MM.1S (cell line): ENCODE results near the gene NRXN3.

ENCODE experiments used
- DNase-seq: peaks from one replicate; pipeline ENCODE4 v3.0.0-alpha.2; 2015
- H2AFZ ChIP-seq: fragments of 300-600 bp; sonication (generic); 2 replicates; pipeline ENCODE4 v1.6.0; 2016; ENCODE audit warnings: antibody characterized with exemption, low read length
- H3F3A ChIP-seq: fragments of 300-600 bp; sonication (generic); 2 replicates; pipeline ENCODE4 v1.6.1; 2016; ENCODE audit warnings: mild to moderate bottlenecking, antibody characterized with exemption, low read length, moderate library complexity, mixed read lengths; ENCODE audit not compliant: insufficient read depth
- H3K27ac ChIP-seq: fragments of 300-600 bp; sonication (generic); 2 replicates; pipeline ENCODE4 v1.5.1; 2016; ENCODE audit warnings: mild to moderate bottlenecking, low read length
- H3K27me3 ChIP-seq: fragments of 300-600 bp; sonication (generic); replicated peaks from 2 replicates; pipeline ENCODE4 v1.6.0; 2016; ENCODE audit warnings: low read length; ENCODE audit not compliant: insufficient read depth
- H3K36me3 ChIP-seq: fragments of 300-600 bp; sonication (generic); replicated peaks from 2 replicates; pipeline ENCODE4 v1.6.1; 2016; ENCODE audit warnings: mild to moderate bottlenecking, low read length, mixed read lengths; ENCODE audit not compliant: insufficient read depth
- H3K4me1 ChIP-seq: fragments of 300-600 bp; sonication (generic); 2 replicates; pipeline ENCODE4 v1.6.1; 2016; ENCODE audit warnings: low read length, mixed read lengths
- H3K4me2 ChIP-seq: fragments of 300-600 bp; sonication (generic); 2 replicates; pipeline ENCODE4 v1.6.0; 2016; ENCODE audit warnings: low read depth, low read length
- H3K4me3 ChIP-seq: fragments of 300-600 bp; sonication (generic); 2 replicates; pipeline ENCODE4 v1.5.1; 2016; ENCODE audit warnings: low read length, mixed read lengths
- H3K79me2 ChIP-seq: fragments of 300-600 bp; sonication (generic); 2 replicates; pipeline ENCODE4 v1.6.1; 2016; ENCODE audit warnings: mixed run types, low read length, mixed read lengths
- H3K9ac ChIP-seq: fragments of 300-600 bp; sonication (generic); 2 replicates; pipeline ENCODE4 v1.6.1; 2016; ENCODE audit warnings: low read length, mixed read lengths
- H3K9me2 ChIP-seq: fragments of 300-600 bp; sonication (generic); replicated peaks from 2 replicates; pipeline ENCODE4 v1.6.1; 2016; ENCODE audit warnings: mild to moderate bottlenecking, low read length, mixed read lengths; ENCODE audit not compliant: insufficient read depth
- H3K9me3 ChIP-seq: fragments of 300-600 bp; sonication (generic); replicated peaks from 2 replicates; pipeline ENCODE4 v1.6.1; 2016; ENCODE audit warnings: mild to moderate bottlenecking, low read length, mixed read lengths; ENCODE audit not compliant: insufficient read depth
- H4K20me1 ChIP-seq: fragments of 300-600 bp; sonication (generic); 2 replicates; pipeline ENCODE4 v1.6.1; 2016; ENCODE audit warnings: mild to moderate bottlenecking, low read length, moderate library complexity, mixed read lengths; ENCODE audit not compliant: insufficient read depth
- CTCF ChIP-seq: fragments of 300-600 bp; sonication (generic); IDR thresholded peaks from 2 replicates; pipeline ENCODE4 v1.5.1; 2016; ENCODE audit warnings: antibody characterized with exemption, low read length, mixed read lengths
- EZH2 ChIP-seq: fragments of 300-600 bp; sonication (generic); optimal IDR thresholded peaks from 2 replicates; pipeline ENCODE3; 2017; ENCODE audit warnings: low read depth, mild to moderate bottlenecking, antibody characterized with exemption, low read length, mixed read lengths
- EZH2phosphoT487 ChIP-seq: fragments of 300-600 bp; sonication (generic); IDR thresholded peaks from 2 replicates; pipeline ENCODE4 v1.6.1; 2018; ENCODE audit warnings: antibody characterized with exemption, low read length

Gene NRXN3

GRCh38 chr14:79510659-79511058 lies 1340.5 kb downstream of the NRXN3 start:
- DNase-seq = no peak
- no peak overlapping the region for H3K9ac ChIP-seq
- no peaks in the 10 kb centered on the region for H3K9me2 ChIP-seq
- H3K27ac ChIP-seq = no peak overlapping the region
- no peaks in the 10 kb centered on the region for H3F3A ChIP-seq
- no peak overlapping the region for H2AFZ ChIP-seq
- no peak overlapping the region for H3K4me3 ChIP-seq
- H3K4me1 ChIP-seq = no peaks in the 10 kb centered on the region
- no peaks in the 10 kb centered on the region for H3K79me2 ChIP-seq
- no peaks in the 10 kb centered on the region for H3K27me3 ChIP-seq
- no peak for TF ChIP-seq EZH2
- TF ChIP-seq CTCF = no peak
- TF ChIP-seq EZH2phosphoT487 = no peak
- no peaks in the 10 kb centered on the region for H3K9me3 ChIP-seq
- H4K20me1 ChIP-seq = no peaks in the 10 kb centered on the region
- H3K36me3 ChIP-seq = no peaks in the 10 kb centered on the region
- no peak overlapping the region for H3K4me2 ChIP-seq

GRCh38 chr14:79511146-79511545 lies 1341.0 kb downstream of the NRXN3 start:
- Histone ChIP-seq H3K9me3 (no peaks in the 10 kb centered on the region), H4K20me1 (no peaks in the 10 kb centered on the region), H2AFZ (no peak overlapping the region), H3K9me2 (no peaks in the 10 kb centered on the region), H3K4me3 (no peak overlapping the region), H3K27me3 (no peaks in the 10 kb centered on the region), H3K4me2 (no peak overlapping the region), H3K4me1 (no peaks in the 10 kb centered on the region), H3K36me3 (no peaks in the 10 kb centered on the region), H3K79me2 (no peaks in the 10 kb centered on the region), H3F3A (no peaks in the 10 kb centered on the region), H3K9ac (no peak overlapping the region), H3K27ac (no peak overlapping the region)
- DNase-seq = no peak
- TF ChIP-seq CTCF = no peak
- TF ChIP-seq EZH2 = no peak
- TF ChIP-seq EZH2phosphoT487 = no peak

GRCh38 chr14:79513446-79513845 lies 1343.3 kb downstream of the NRXN3 start:
- Histone ChIP-seq H3K9me2 (no peaks in the 10 kb centered on the region), H2AFZ (no peak overlapping the region), H3K4me3 (no peak overlapping the region), H3K36me3 (no peaks in the 10 kb centered on the region), H3K4me1 (no peaks in the 10 kb centered on the region), H3K27ac (no peak overlapping the region), H3K9ac (no peak overlapping the region), H4K20me1 (no peaks in the 10 kb centered on the region), H3K4me2 (no peak overlapping the region), H3K9me3 (no peaks in the 10 kb centered on the region), H3F3A (no peaks in the 10 kb centered on the region), H3K27me3 (no peaks in the 10 kb centered on the region), H3K79me2 (no peaks in the 10 kb centered on the region)
- no peak for DNase-seq
- TF ChIP-seq EZH2 (no peak), EZH2phosphoT487 (no peak), CTCF (no peak)
